H1 (cell line): ENCODE results near the gene CCDC183. TPM values are rescaled to one million over a fixed set of nuclear protein-coding genes. Genes with fewer than 3 reads are reported as not detected.
"Not testable (repeated sequence)": the region's sequence is repeated elsewhere in the genome, so short reads cannot be mapped to it uniquely, and the experiment has no call there.

Experiments
- CTCF ChIA-PET: fragments of 300-600 bp; sonication (Branson Sonifier 250); formaldehyde crosslinking; loops from one replicate; lab custom pipeline; 2021; ENCODE audit not compliant: partially characterized antibody; lab: Charles Lee
- POLR2A ChIA-PET: fragments of 300-600 bp; sonication (Branson Sonifier 250); formaldehyde crosslinking; loops from one replicate; lab custom pipeline; 2021; ENCODE audit warnings: inconsistent platforms; ENCODE audit not compliant: partially characterized antibody; lab: Charles Lee
- DNase-seq, 2 experiments: peaks; one replicate each; pipeline versions ENCODE4 v3.0.0 to v3.0.0-alpha.2; 2010 to 2022; ENCODE audit warnings: low spot score in 2 of 2, low read depth in 1 of 2, mixed read lengths in 1 of 2
- FAIRE-seq: peaks from 2 replicates; lab custom pipeline; 2011; peaks lifted over from hg19 to GRCh38; lab: Jason Lieb, UNC
- H2AFZ ChIP-seq: 2 replicates; pipeline ENCODE4 v1.8.1; 2012; ENCODE audit warnings: low read length, inconsistent platforms
- H2AK5ac ChIP-seq: 2 replicates; pipeline ENCODE4 v1.6.1; 2013; ENCODE audit warnings: low read depth, low read length
- H2BK120ac ChIP-seq: replicated peaks from 2 replicates; pipeline ENCODE3; 2013; ENCODE audit warnings: low read depth, low read length, inconsistent platforms
- H2BK12ac ChIP-seq: 2 replicates; pipeline ENCODE4 v1.6.1; 2013; ENCODE audit warnings: low read depth, low read length
- H2BK15ac ChIP-seq: 2 replicates; pipeline ENCODE4 v1.6.1; 2013; ENCODE audit warnings: low read length
- H2BK20ac ChIP-seq: 2 replicates; pipeline ENCODE4 v1.6.1; 2013; ENCODE audit warnings: low read length
- H2BK5ac ChIP-seq: 2 replicates; pipeline ENCODE4 v1.6.1; 2013; ENCODE audit warnings: low read depth, low read length
- H3K14ac ChIP-seq: 2 replicates; pipeline ENCODE4 v1.6.1; 2013; ENCODE audit warnings: inconsistent platforms; ENCODE audit not compliant: insufficient read length
- H3K18ac ChIP-seq: 2 replicates; pipeline ENCODE4 v1.6.1; 2013; ENCODE audit warnings: low read length; ENCODE audit errors: extremely low read depth
- H3K23ac ChIP-seq: 2 replicates; pipeline ENCODE4 v1.6.1; 2013; ENCODE audit warnings: inconsistent platforms; ENCODE audit not compliant: insufficient read length
- H3K23me2 ChIP-seq: 2 replicates; pipeline ENCODE4 v1.6.1; 2013; ENCODE audit warnings: low read depth, low read length
- H3K27ac ChIP-seq: 2 replicates; pipeline ENCODE4 v1.6.1; 2011; ENCODE audit warnings: low read depth, low read length, inconsistent platforms
- H3K27me3 ChIP-seq, 4 experiments: replicated peaks in 1 of 4; 1 replicate in 1 of 4; 2 replicates in 3 of 4; pipeline versions ENCODE4 v1.6.1 to v1.8.1; 2011 to 2013; ENCODE audit warnings: low read length in 3 of 4, mild to moderate bottlenecking in 3 of 4, inconsistent platforms in 2 of 4, mixed read lengths in 2 of 4, moderate library complexity in 1 of 4; ENCODE audit not compliant: control insufficient read depth in 3 of 4, insufficient read depth in 3 of 4; ENCODE audit errors: extremely low read depth in 1 of 4
- H3K36me3 ChIP-seq, 4 experiments: 2 replicates each; pipeline versions ENCODE4 v1.6.1 to v1.8.1; 2011 to 2013; ENCODE audit warnings: mild to moderate bottlenecking in 4 of 4, low read length in 3 of 4, moderate library complexity in 2 of 4, control low read depth in 1 of 4, inconsistent platforms in 1 of 4; ENCODE audit not compliant: insufficient read depth in 4 of 4, control insufficient read depth in 2 of 4
- H3K4ac ChIP-seq: replicated peaks from 2 replicates; pipeline ENCODE3; 2013; ENCODE audit warnings: low read length, low read depth, mixed read lengths, inconsistent platforms; ENCODE audit not compliant: insufficient read length
- H3K4me1 ChIP-seq, 4 experiments: replicated peaks in 1 of 4; 1 replicate in 1 of 4; 2 replicates in 3 of 4; pipeline versions ENCODE4 v1.6.1 to v1.8.1; 2011 to 2013; ENCODE audit warnings: low read length in 3 of 4, inconsistent platforms in 2 of 4, mixed read lengths in 1 of 4; ENCODE audit not compliant: insufficient read depth in 4 of 4, control insufficient read depth in 3 of 4
- H3K4me2 ChIP-seq, 2 experiments: 2 replicates each; pipeline versions ENCODE4 v1.6.1 to v1.8.1; 2011 to 2013; ENCODE audit warnings: low read depth in 2 of 2, low read length in 2 of 2, control low read depth in 1 of 2, inconsistent platforms in 1 of 2, mild to moderate bottlenecking in 1 of 2; ENCODE audit not compliant: insufficient read depth in 1 of 2
- H3K4me3 ChIP-seq, 4 experiments: fragments of 200-600, 300-600 bp in 1 of 4; sonication (generic), shearing (Covaris generic), sonication (Bioruptor Twin) in 1 of 4; 2 replicates each; pipeline versions ENCODE4 v1.5.1 to v1.8.1; 2011 to 2016; ENCODE audit warnings: low read length in 4 of 4, low read depth in 3 of 4, control low read depth in 2 of 4, inconsistent platforms in 2 of 4, mild to moderate bottlenecking in 2 of 4, mixed read lengths in 1 of 4, moderate library complexity in 1 of 4; ENCODE audit not compliant: insufficient read depth in 2 of 4; ENCODE audit errors: extremely low read depth in 1 of 4
- H3K56ac ChIP-seq: replicated peaks from 2 replicates; pipeline ENCODE3; 2013; ENCODE audit warnings: low read depth, mild to moderate bottlenecking, mixed read lengths, low read length, inconsistent platforms; ENCODE audit not compliant: insufficient read length
- H3K79me1 ChIP-seq: 2 replicates; pipeline ENCODE4 v1.6.1; 2013; ENCODE audit warnings: low read depth, low read length, control low read depth
- H3K79me2 ChIP-seq, 2 experiments: 2 replicates each; pipeline versions ENCODE4 v1.6.1 to v1.8.1; 2012 to 2013; ENCODE audit warnings: low read length in 2 of 2, mild to moderate bottlenecking in 2 of 2, inconsistent platforms in 1 of 2; ENCODE audit not compliant: insufficient read depth in 2 of 2, control insufficient read depth in 1 of 2
- H3K9ac ChIP-seq, 4 experiments: replicated peaks in 1 of 4; 1 replicate in 1 of 4; 2 replicates in 3 of 4; pipeline versions ENCODE4 v1.6.1 to v1.8.1; 2011 to 2013; ENCODE audit warnings: low read depth in 3 of 4, low read length in 3 of 4, control low read depth in 2 of 4, mild to moderate bottlenecking in 2 of 4, moderate library complexity in 2 of 4, inconsistent platforms in 1 of 4; ENCODE audit errors: extremely low read depth in 1 of 4
- H3K9me3 ChIP-seq, 2 experiments: 2 replicates each; pipeline versions ENCODE4 v1.6.1 to v1.8.1; 2012 to 2013; ENCODE audit warnings: mild to moderate bottlenecking in 2 of 2, moderate library complexity in 2 of 2, control low read depth in 1 of 2, inconsistent platforms in 1 of 2, low read depth in 1 of 2, low read length in 1 of 2, mixed read lengths in 1 of 2; ENCODE audit not compliant: insufficient read depth in 2 of 2
- H4K20me1 ChIP-seq, 2 experiments: replicated peaks in 1 of 2; 2 replicates each; pipeline versions ENCODE3 to v1.8.1; 2011 to 2013; ENCODE audit warnings: inconsistent platforms in 2 of 2, low read length in 2 of 2, mild to moderate bottlenecking in 1 of 2; ENCODE audit not compliant: insufficient read depth in 2 of 2, control insufficient read depth in 1 of 2
- H4K5ac ChIP-seq: 2 replicates; pipeline ENCODE4 v1.6.1; 2013; ENCODE audit warnings: low read length, low read depth, mixed read lengths, inconsistent platforms; ENCODE audit not compliant: insufficient read length
- H4K8ac ChIP-seq: 2 replicates; pipeline ENCODE4 v1.8.0; 2013; ENCODE audit warnings: mild to moderate bottlenecking, moderate library complexity, low read length, inconsistent platforms; ENCODE audit not compliant: insufficient read depth; ENCODE audit errors: extremely low read depth
- H4K91ac ChIP-seq: replicated peaks from 2 replicates; pipeline ENCODE3; 2013; ENCODE audit warnings: low read length, mixed read lengths, inconsistent platforms; ENCODE audit not compliant: insufficient read length
- FOSL1 ChIP-seq: IDR thresholded peaks from 2 replicates; pipeline ENCODE4 v1.6.1; 2011; ENCODE audit warnings: mild to moderate bottlenecking, low read depth, low read length, moderate library complexity; ENCODE audit not compliant: insufficient read depth
- USF2 ChIP-seq: IDR thresholded peaks from 2 replicates; pipeline ENCODE4 v1.6.1; 2011; ENCODE audit warnings: low read length, improper control_type of control experiment
- WGBS, 2 experiments: shearing (Covaris generic) in 1 of 2; methylation state at CpG; one replicate each; pipeline versions ENCODE4 v1.1.6 to v1.1.7; 2013 to 2015; ENCODE audit warnings: low lambda C conversion rate in 2 of 2, mixed read lengths in 2 of 2, inconsistent platforms in 1 of 2, low coverage in 1 of 2, missing lambda C conversion rate in 1 of 2; ENCODE audit not compliant: insufficient replicate concordance in 2 of 2, insufficient coverage in 1 of 2, insufficient read length in 1 of 2; ENCODE audit errors: extremely low coverage in 1 of 2, missing lambda C conversion rate in 1 of 2; 5-methylcytosine and 5-hydroxymethylcytosine counted together
- polyA plus RNA-seq, 7 experiments: library from polyadenylated mRNA; depleted of rRNA in 3 of 7; stranded (reverse) in 5 of 7; unstranded in 2 of 7; fragments of >200 nt in 5 of 7; fragments of 200-250 nt in 2 of 7; gene quantifications; 1 replicate in 5 of 7; 2 replicates in 1 of 7; 4 replicates in 1 of 7; pipeline versions ENCODE4 v1.2.1 to v1.2.3, GENCODE V29; 2011 to 2013; ENCODE audit warnings: missing spikeins in 2 of 7, mixed read lengths in 2 of 7
- total RNA-seq: library from RNA; stranded (reverse); fragmentation: NEBNext Ultra II Directional; extraction: Animal tissue kit (Norgen Biotek cat#: 25700); gene quantifications from 2 replicates; pipeline ENCODE4 v1.2.1, GENCODE V29; 2021

CCDC183 gene
- total and polyA plus RNA-seq, 2 of the 8 experiments (the other 6 are each of a cell fraction or from before 2014, with no cell fraction given) = 0.51 to 1.6 TPM

- TF ChIP-seq USF2 = no peak
- no peak for TF ChIP-seq FOSL1
Measured at GRCh38 chr9:136837146-136837855, 41.2 kb downstream of the CCDC183 start (continued).

- H3K14ac ChIP-seq, H2BK20ac ChIP-seq, H3K27ac ChIP-seq, H3K56ac ChIP-seq, H2BK120ac ChIP-seq, H4K5ac ChIP-seq, H3K4me3 ChIP-seq, H3K23ac ChIP-seq, H4K91ac ChIP-seq, H2BK12ac ChIP-seq, H3K4ac ChIP-seq, H2AK5ac ChIP-seq, H3K23me2 ChIP-seq, H4K8ac ChIP-seq, H3K79me2 ChIP-seq, H2BK5ac ChIP-seq, H3K18ac ChIP-seq, H3K79me1 ChIP-seq, H3K9ac ChIP-seq, H3K27me3 ChIP-seq, H3K9me3 ChIP-seq, H2AFZ ChIP-seq, H3K4me2 ChIP-seq, DNase-seq, H4K20me1 ChIP-seq, FAIRE-seq, H2BK15ac ChIP-seq: not testable (repeated sequence)
- Histone ChIP-seq H3K4me1 (peaks cover 5 to 24% (median 14%) of the 10 kb centered on the region in 4 experiments), H3K36me3 (peaks cover 0 to 24% (median 4%) of the 10 kb centered on the region in 4 experiments; a peak in 3 of 8 replicates)
- WGBS, 2 experiments = 97% methylated on average over 14 of the region's 15 CpGs; no CpG with 5 or more reads in 1 of the 2 experiments
- ChIA-PET CTCF (interaction anchor here (0.6 to 8.9 kb wide), 2 partner anchors 20 to 233 kb away, joined by 3 to 131 read pairs; no protein-coding TSS in a partner anchor), POLR2A (interaction anchor here (0.7 to 20.5 kb wide), 6 partner anchors 8 to 108 kb away, joined by 3 to 248 read pairs (median 25); partner anchors contain the start of gene MAMDC4)
Measured at GRCh38 chr9:136837856-136838277, 41.7 kb downstream of the CCDC183 start.
